Transverse colon (tissue), 4 donors: Measurements from ENCODE around the gene MYOC. TPM values are rescaled to one million over a fixed set of nuclear protein-coding genes. Genes with fewer than 3 reads are reported as not detected.

ENCODE experiments used
- DNase-seq: peaks from one replicate; pipeline ENCODE4 v3.0.0-alpha.2; 2019
- H3K27ac ChIP-seq, 4 donors: fragments of 200-600 bp; sonication (generic); 2 replicates each; pipeline ENCODE4 v1.5.1; 2016 to 2018; ENCODE audit warnings: inconsistent platforms in 4 of 4
- H3K27me3 ChIP-seq: fragments of 200-600 bp; sonication (generic); 2 replicates; pipeline ENCODE4 v1.5.1; 2017; ENCODE audit warnings: inconsistent platforms
- H3K36me3 ChIP-seq, 4 donors: fragments of 200-600 bp; sonication (generic); 2 replicates each; pipeline ENCODE4 v1.5.1; 2017 to 2019; ENCODE audit warnings: inconsistent platforms in 4 of 4
- H3K4me1 ChIP-seq, 4 donors: fragments of 200-600 bp; sonication (generic); 2 replicates each; pipeline ENCODE4 v1.5.1; 2017 to 2020; ENCODE audit warnings: inconsistent platforms in 4 of 4
- H3K4me3 ChIP-seq, 4 donors: fragments of 200-600 bp; sonication (generic); 1 replicate in 1 of 4; 2 replicates in 3 of 4; pipeline versions ENCODE4 v1.5.1 to v1.6.1; 2017 to 2019; ENCODE audit warnings: inconsistent platforms in 4 of 4
- H3K9me3 ChIP-seq, 2 donors: fragments of 200-600 bp; sonication (generic); 2 replicates each; pipeline ENCODE4 v1.5.1; 2017 to 2019; ENCODE audit warnings: inconsistent platforms in 2 of 2
- CTCF ChIP-seq, 5 experiments: fragments of 200-600 bp in 3 of 5; fragments of 450-650 bp in 2 of 5; sonication (generic) in 3 of 5; IDR thresholded peaks; 1 replicate in 2 of 5; 2 replicates in 3 of 5; pipeline ENCODE4 v1.5.1; 2016 to 2017; ENCODE audit warnings: antibody characterized with exemption in 5 of 5, inconsistent platforms in 3 of 5, mild to moderate bottlenecking in 2 of 5, moderate library complexity in 1 of 5
- EP300 ChIP-seq: sonication (generic); formaldehyde crosslinking; IDR thresholded peaks from one replicate; pipeline ENCODE4 v1.6.1; 2017; ENCODE audit warnings: antibody characterized with exemption, low read depth
- POLR2A ChIP-seq: fragments of 450-650 bp; IDR thresholded peaks from one replicate; pipeline ENCODE4 v1.6.1; 2016; ENCODE audit warnings: antibody characterized with exemption, mild to moderate bottlenecking, moderate library complexity
- POLR2AphosphoS5 ChIP-seq, 3 donors: sonication (generic); formaldehyde crosslinking; IDR thresholded peaks; one replicate each; pipeline ENCODE4 v1.6.1; 2016; ENCODE audit warnings: antibody characterized with exemption in 3 of 3
- WGBS, 2 donors: methylation state at CpG; one replicate each; pipeline ENCODE4 v1.1.5; 2018; ENCODE audit warnings: low coverage in 1 of 2; 5-methylcytosine and 5-hydroxymethylcytosine counted together
- in situ Hi-C, 4 donors: fragments of 200-750 bp; cut with MboI; loops; one replicate each; pipeline versions ENCODE4 v1.15.0 to v1.15.1; 2017; ENCODE audit warnings: low sequenced_read_pairs in 3 of 4, low pct_ligation_motif_present in 1 of 4, low pct_unique_long_range_greater_than_20kb in 1 of 4
- intact Hi-C: fragments of 100-400 bp; cut with DNase I; formaldehyde crosslinking; loops from one replicate; pipeline ENCODE4 v1.15.1; 2023; ENCODE audit warnings: low total_unique reads
- total RNA-seq, 4 donors: library from RNA; depleted of rRNA; stranded (reverse); fragments of >200 nt; gene quantifications; one replicate each; pipeline ENCODE4 v1.1.0, GENCODE V29; 2016

The MYOC gene
- total RNA-seq, 4 donors from 2014 or later = 0.40 to 7.6 (median 2.5) TPM

- TF ChIP-seq CTCF (IDR thresholded peaks at IDR 0.05) (no peak), POLR2AphosphoS5 (IDR thresholded peaks at IDR 0.05) (no peak), POLR2A (no peak), EP300 (no peak)
- H3K9me3 ChIP-seq = no peaks in the 10 kb centered on the region
- 83 to 97% methylated on average over 4 to 5 of the region's 5 CpGs for WGBS, 2 donors
- H3K4me1 ChIP-seq = no peaks in the 10 kb centered on the region
- H3K36me3 ChIP-seq = no peaks in the 10 kb centered on the region
- intact Hi-C loops = no loop called here
- H3K27ac ChIP-seq = no peak overlapping the region
- no peak overlapping the region for H3K4me3 ChIP-seq
- DNase-seq = no peak
- in situ Hi-C loops = no loop called here
- no peaks in the 10 kb centered on the region for H3K27me3 ChIP-seq
Measured at GRCh38 chr1:171668372-171668771, 15.9 kb upstream of the MYOC start.

GRCh38 chr1:171666114-171666769 is 13.8 kb upstream of the MYOC start:
- no peaks in the 10 kb centered on the region for H3K9me3 ChIP-seq
- no peaks in the 10 kb centered on the region for H3K4me1 ChIP-seq
- 76 to 80% methylated on average over 1 to 4 of the region's 4 CpGs for WGBS, 2 donors
- TF ChIP-seq POLR2A (no peak), POLR2AphosphoS5 (IDR thresholded peaks at IDR 0.05) (peak in 2 of 3 donors; percentile 34 to 50)
- H3K36me3 ChIP-seq = no peaks in the 10 kb centered on the region
- in situ Hi-C loops (no loop called here), intact Hi-C loops (no loop called here)
- DNase-seq = no peak
- no peak overlapping the region for H3K4me3 ChIP-seq
- no peak overlapping the region for H3K27ac ChIP-seq
- H3K27me3 ChIP-seq = no peaks in the 10 kb centered on the region

DNA sequence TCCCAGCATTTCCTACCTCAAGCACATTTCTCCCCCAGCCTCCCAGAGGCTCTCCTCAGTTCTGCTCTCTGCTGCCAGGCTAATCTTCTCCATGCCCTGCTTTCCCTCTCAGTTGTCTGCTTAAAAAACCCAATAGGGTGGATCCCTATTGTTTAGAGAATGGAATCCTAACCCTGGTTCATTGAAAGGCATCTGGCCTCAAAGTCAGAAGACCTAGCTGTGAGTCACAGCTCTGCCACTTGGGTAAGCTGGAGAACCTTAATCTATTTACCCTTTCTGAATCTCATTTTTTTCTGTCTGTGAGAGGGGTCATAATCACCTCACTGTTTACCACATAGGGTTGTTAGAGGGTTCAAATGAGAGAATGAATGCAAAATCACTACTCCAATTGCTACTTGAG is 12.5 kb upstream of the MYOC start:
- intact Hi-C loops (no loop called here), in situ Hi-C loops (no loop called here)
- Histone ChIP-seq H3K27ac (peak overlapping the region in 1 of 4 donors; percentile 21), H3K4me3 (no peak overlapping the region), H3K36me3 (no peaks in the 10 kb centered on the region), H3K4me1 (no peaks in the 10 kb centered on the region), H3K27me3 (no peaks in the 10 kb centered on the region), H3K9me3 (no peaks in the 10 kb centered on the region)
- DNase-seq = no peak
- TF ChIP-seq EP300 = no peak
- TF ChIP-seq POLR2A = no peak
- TF ChIP-seq POLR2AphosphoS5 (IDR thresholded peaks at IDR 0.05) = no peak
- no peak for TF ChIP-seq CTCF (IDR thresholded peaks at IDR 0.05)

GRCh38 chr1:171663854-171664575 is 11.5 kb upstream of the MYOC start:
- H3K4me3 ChIP-seq = no peak overlapping the region
- no peak for DNase-seq
- H3K4me1 ChIP-seq = no peaks in the 10 kb centered on the region
- TF ChIP-seq EP300 = no peak
- TF ChIP-seq CTCF (IDR thresholded peaks at IDR 0.05) = no peak
- no peak for TF ChIP-seq POLR2A
- TF ChIP-seq POLR2AphosphoS5 (IDR thresholded peaks at IDR 0.05) = no peak
- H3K27me3 ChIP-seq = no peaks in the 10 kb centered on the region
- H3K27ac ChIP-seq = peak overlapping the region in 3 of 4 donors; percentile 4 to 60 (median 21)
- WGBS, 2 donors = 70 to 73% methylated on average over 1 to 4 of the region's 4 CpGs
- no peaks in the 10 kb centered on the region for H3K36me3 ChIP-seq
- H3K9me3 ChIP-seq = no peaks in the 10 kb centered on the region
- intact Hi-C loops = no loop called here
- in situ Hi-C loops = no loop called here
